ENCODE data around the gene SGF29.
"Not testable (repeated sequence)": the region's sequence is repeated elsewhere in the genome, so short reads cannot be mapped to it uniquely, and the experiment has no call there.

SGF29 gene

DNA sequence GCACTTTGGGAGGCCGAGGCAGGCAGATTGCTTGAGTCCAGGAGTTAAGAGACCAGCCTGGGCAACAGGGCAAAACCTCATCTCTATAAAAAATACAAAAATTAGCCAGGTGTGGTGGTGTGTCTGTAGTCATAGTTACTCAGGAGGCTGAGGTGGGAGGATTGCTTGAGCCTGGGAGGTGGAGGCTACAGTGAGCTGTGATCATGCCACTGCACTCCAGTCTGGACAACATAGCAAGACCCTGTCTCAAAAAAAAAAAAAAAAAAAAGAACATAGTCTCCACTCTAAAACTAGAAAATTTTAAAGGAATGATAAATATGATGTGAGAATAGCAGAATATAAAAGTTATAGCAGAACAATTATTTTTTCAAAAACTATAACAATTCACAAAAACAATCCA, 66.6 kb downstream of the SGF29 start:
- H2BK5ac ChIP-seq (ENCODE audit: low read length); H4K5ac ChIP-seq (ENCODE audit: low read length); H2BK15ac ChIP-seq (replicated peaks; ENCODE audit: low read depth); H3K4ac ChIP-seq (ENCODE audit: low read depth, low read length); H3K4me2 ChIP-seq (ENCODE audit: low read length); H3K4me3 ChIP-seq (ENCODE audit: low read length); H3K4me1 ChIP-seq (ENCODE audit: control insufficient read depth, low read depth, low read length); H2BK120ac ChIP-seq (ENCODE audit: low read depth, low read length); H4K8ac ChIP-seq (ENCODE audit: low read depth, low read length); H2AK5ac ChIP-seq (ENCODE audit: low read length); H3K27ac ChIP-seq (ENCODE audit: low read depth, low read length); H3K18ac ChIP-seq (ENCODE audit: low read length); H3K9ac ChIP-seq (ENCODE audit: low read length); H3K36me3 ChIP-seq (ENCODE audit: control insufficient read depth, insufficient read depth, low read length); H3K79me2 ChIP-seq (ENCODE audit: control insufficient read depth, insufficient read depth, low read length); H3K23ac ChIP-seq (ENCODE audit: low read length); H3K56ac ChIP-seq (ENCODE audit: low read length); H3K27me3 ChIP-seq (ENCODE audit: insufficient read depth, low read length, poor library complexity); H3K79me1 ChIP-seq (ENCODE audit: low read length); DNase-seq: not testable (repeated sequence)
- WGBS (ENCODE audit: extremely low coverage, insufficient coverage, low lambda C conversion rate), result no CpG with 5 or more reads among the region's 1 CpG

DNA sequence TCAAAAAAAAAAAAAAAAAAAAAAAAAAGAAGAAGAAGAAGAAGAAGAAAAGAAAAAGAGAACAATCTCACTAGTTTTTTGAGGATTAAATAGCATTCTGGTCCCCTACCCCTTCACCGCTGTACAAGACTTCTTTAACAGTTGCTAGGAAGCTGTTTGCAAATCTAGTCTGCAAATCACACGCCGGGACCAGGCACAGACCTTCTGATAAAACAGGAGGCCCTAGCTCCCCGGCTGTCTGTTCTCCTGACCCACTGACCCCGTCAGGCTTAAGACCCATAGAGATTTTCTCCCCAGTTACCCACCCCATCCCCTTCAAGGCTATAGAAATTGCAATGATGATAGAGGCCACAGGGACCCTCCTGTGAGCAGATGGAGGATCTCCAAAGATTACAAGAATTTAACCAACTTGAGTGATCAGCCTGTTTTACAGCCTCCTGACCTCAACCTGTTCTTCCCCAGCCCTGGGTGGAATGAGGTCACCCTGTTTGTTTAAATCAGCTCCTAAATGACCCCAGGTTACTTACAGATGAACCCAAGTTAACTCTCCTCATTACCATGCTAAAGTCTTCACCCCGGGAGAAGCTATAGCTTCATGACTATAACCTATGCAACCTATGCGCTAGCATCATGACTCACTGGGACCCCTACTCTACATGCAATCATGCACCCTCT, 67.9 kb downstream of the SGF29 start:
- Histone ChIP-seq H3K36me3 (ENCODE audit: control insufficient read depth, insufficient read depth, low read length) (no peaks in the 10 kb centered on the region), H3K79me1 (ENCODE audit: low read length) (no peaks in the 10 kb centered on the region), H4K5ac (ENCODE audit: low read length) (no peak overlapping the region), H2AK5ac (ENCODE audit: low read length) (no peak overlapping the region), H3K56ac (ENCODE audit: low read length) (no peak overlapping the region), H3K4me1 (ENCODE audit: control insufficient read depth, low read depth, low read length) (no peaks in the 10 kb centered on the region), H2BK15ac (replicated peaks; ENCODE audit: low read depth) (no peak overlapping the region), H3K4me3 (ENCODE audit: low read length) (no peak overlapping the region), H3K27ac (ENCODE audit: low read depth, low read length) (no peak overlapping the region), H3K79me2 (ENCODE audit: control insufficient read depth, insufficient read depth, low read length) (no peaks in the 10 kb centered on the region), H3K4me2 (ENCODE audit: low read length) (no peak overlapping the region), H3K9ac (ENCODE audit: low read length) (no peak overlapping the region), H2BK120ac (ENCODE audit: low read depth, low read length) (no peak overlapping the region), H4K8ac (ENCODE audit: low read depth, low read length) (no peak overlapping the region), H3K27me3 (ENCODE audit: insufficient read depth, low read length, poor library complexity) (no peaks in the 10 kb centered on the region), H3K4ac (ENCODE audit: low read depth, low read length) (no peak overlapping the region), H2BK5ac (ENCODE audit: low read length) (no peak overlapping the region), H3K18ac (ENCODE audit: low read length) (no peak overlapping the region), H3K23ac (ENCODE audit: low read length) (no peak overlapping the region)
- no CpG with 5 or more reads among the region's 7 CpGs for WGBS (ENCODE audit: extremely low coverage, insufficient coverage, low lambda C conversion rate)
- peak; percentile 44 for DNase-seq

DNA sequence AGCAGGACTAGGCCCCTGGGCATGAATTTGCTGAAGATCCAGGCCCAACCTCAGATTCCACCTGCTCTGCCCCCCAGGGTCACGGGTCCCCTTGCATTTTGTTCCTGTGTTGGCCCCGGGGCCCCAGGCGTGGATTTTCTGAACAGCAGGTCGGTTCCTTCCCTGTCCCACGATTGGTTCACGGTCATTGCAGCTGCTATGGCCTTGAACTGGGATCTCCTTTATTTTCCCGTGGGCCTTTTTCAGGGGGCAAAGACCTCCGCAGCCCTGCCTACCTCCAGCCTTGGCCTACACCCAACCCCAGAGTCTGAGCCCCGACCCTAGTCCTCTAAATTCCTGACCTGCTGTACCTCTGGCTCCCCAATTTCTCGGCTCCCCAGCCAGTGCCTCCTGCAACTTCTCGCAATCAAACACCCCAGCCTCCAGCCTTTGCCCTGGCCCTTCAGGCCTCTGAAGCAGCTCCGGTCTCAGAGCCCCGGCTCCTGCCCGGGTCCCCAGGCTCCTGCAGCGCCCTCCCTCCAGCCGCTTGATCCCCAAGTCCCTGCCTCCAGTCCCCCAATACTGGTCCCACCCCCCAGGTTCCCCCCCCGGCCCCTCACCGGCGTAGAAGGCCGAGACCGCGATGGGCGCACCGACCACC, 68.9 kb downstream of the SGF29 start:
- H3K4me2 ChIP-seq (ENCODE audit: low read length); H3K36me3 ChIP-seq (ENCODE audit: control insufficient read depth, insufficient read depth, low read length); H2AK5ac ChIP-seq (ENCODE audit: low read length); H2BK15ac ChIP-seq (replicated peaks; ENCODE audit: low read depth); H3K9ac ChIP-seq (ENCODE audit: low read length); H4K5ac ChIP-seq (ENCODE audit: low read length); H3K79me1 ChIP-seq (ENCODE audit: low read length); H3K56ac ChIP-seq (ENCODE audit: low read length); H2BK5ac ChIP-seq (ENCODE audit: low read length); DNase-seq; H3K79me2 ChIP-seq (ENCODE audit: control insufficient read depth, insufficient read depth, low read length); H3K4me3 ChIP-seq (ENCODE audit: low read length); H3K23ac ChIP-seq (ENCODE audit: low read length); H3K4me1 ChIP-seq (ENCODE audit: control insufficient read depth, low read depth, low read length); H3K27ac ChIP-seq (ENCODE audit: low read depth, low read length); H3K27me3 ChIP-seq (ENCODE audit: insufficient read depth, low read length, poor library complexity); H4K8ac ChIP-seq (ENCODE audit: low read depth, low read length); H3K18ac ChIP-seq (ENCODE audit: low read length); H3K4ac ChIP-seq (ENCODE audit: low read depth, low read length); H2BK120ac ChIP-seq (ENCODE audit: low read depth, low read length): not testable (repeated sequence)
- WGBS (ENCODE audit: extremely low coverage, insufficient coverage, low lambda C conversion rate), result no CpG with 5 or more reads among the region's 24 CpGs

DNA sequence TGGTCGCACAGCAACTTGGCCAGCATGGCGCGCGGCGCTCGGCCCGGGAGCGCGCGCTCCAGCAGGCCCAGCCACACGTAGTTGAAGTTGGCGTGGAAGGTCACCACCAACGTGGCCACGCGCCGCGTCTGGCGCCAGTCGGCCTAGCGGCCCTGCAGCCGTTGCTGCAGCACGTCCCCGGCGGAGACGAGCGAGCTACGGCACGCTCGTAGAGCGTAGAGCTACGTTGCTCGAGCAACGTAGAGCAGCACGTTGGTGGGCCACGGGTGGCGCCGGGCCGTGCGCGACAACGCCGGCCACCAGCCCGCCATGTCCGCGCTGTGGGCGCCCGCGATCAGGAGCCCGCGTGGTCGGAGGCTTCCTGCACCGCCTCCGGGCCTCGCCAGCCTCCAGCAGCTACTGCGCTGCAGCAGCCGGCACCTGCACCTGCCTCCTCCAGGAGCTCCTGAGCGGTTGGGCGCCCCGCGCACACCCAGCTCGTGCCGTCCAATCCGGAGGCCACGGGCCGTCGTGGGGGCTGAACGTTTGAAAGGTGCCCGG, 69.5 kb downstream of the SGF29 start:
- no peak overlapping the region for H3K18ac ChIP-seq (ENCODE audit: low read length)
- WGBS (ENCODE audit: extremely low coverage, insufficient coverage, low lambda C conversion rate), result no CpG with 5 or more reads among the region's 68 CpGs
- H3K79me2 ChIP-seq (ENCODE audit: control insufficient read depth, insufficient read depth, low read length), result no peaks in the 10 kb centered on the region
- H2BK5ac ChIP-seq (ENCODE audit: low read length), result no peak overlapping the region
- no peak overlapping the region for H2BK15ac ChIP-seq (replicated peaks; ENCODE audit: low read depth)
- DNase-seq, result no peak
- H3K9ac ChIP-seq (ENCODE audit: low read length), result no peak overlapping the region
- H3K4ac ChIP-seq (ENCODE audit: low read depth, low read length), result no peak overlapping the region
- H3K4me3 ChIP-seq (ENCODE audit: low read length), result no peak overlapping the region
- no peak overlapping the region for H2AK5ac ChIP-seq (ENCODE audit: low read length)
- H3K27me3 ChIP-seq (ENCODE audit: insufficient read depth, low read length, poor library complexity), result no peaks in the 10 kb centered on the region
- no peak overlapping the region for H4K8ac ChIP-seq (ENCODE audit: low read depth, low read length)
- no peak overlapping the region for H3K4me2 ChIP-seq (ENCODE audit: low read length)
- no peak overlapping the region for H2BK120ac ChIP-seq (ENCODE audit: low read depth, low read length)
- no peak overlapping the region for H3K27ac ChIP-seq (ENCODE audit: low read depth, low read length)
- no peak overlapping the region for H4K5ac ChIP-seq (ENCODE audit: low read length)
- no peaks in the 10 kb centered on the region for H3K79me1 ChIP-seq (ENCODE audit: low read length)
- H3K36me3 ChIP-seq (ENCODE audit: control insufficient read depth, insufficient read depth, low read length), result no peaks in the 10 kb centered on the region
- no peaks in the 10 kb centered on the region for H3K4me1 ChIP-seq (ENCODE audit: control insufficient read depth, low read depth, low read length)
- H3K56ac ChIP-seq (ENCODE audit: low read length), result no peak overlapping the region
- H3K23ac ChIP-seq (ENCODE audit: low read length), result no peak overlapping the region

DNA sequence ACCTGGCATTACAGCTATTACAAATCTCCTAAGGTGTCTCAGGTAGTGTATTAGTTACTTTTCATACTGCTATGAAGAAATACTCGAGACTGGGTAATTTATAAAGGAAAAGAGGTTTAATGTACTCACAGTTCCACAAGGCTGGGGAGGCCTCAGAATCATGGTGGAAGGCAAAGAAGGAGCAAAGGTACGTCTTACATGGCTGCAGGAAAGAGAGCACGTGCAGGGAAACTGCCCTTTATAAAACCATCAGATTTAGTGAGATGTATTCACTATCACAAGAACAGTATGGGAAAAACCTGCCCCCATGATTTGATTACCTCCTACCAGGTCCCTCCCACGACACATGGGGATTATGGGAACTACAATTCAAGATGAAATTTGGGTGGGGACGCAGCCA, 77.2 kb downstream of the SGF29 start:
- not testable (repeated sequence) for H3K4me3 ChIP-seq (ENCODE audit: low read length); H2AK5ac ChIP-seq (ENCODE audit: low read length)
- WGBS (ENCODE audit: extremely low coverage, insufficient coverage, low lambda C conversion rate), result no CpG with 5 or more reads among the region's 5 CpGs

More for the DNA sequence above, 77.2 kb downstream of the SGF29 start:
- not testable (repeated sequence) for H3K4me1 ChIP-seq (ENCODE audit: control insufficient read depth, low read depth, low read length); H3K4me2 ChIP-seq (ENCODE audit: low read length); H3K79me1 ChIP-seq (ENCODE audit: low read length); H3K18ac ChIP-seq (ENCODE audit: low read length); H2BK5ac ChIP-seq (ENCODE audit: low read length); H3K27me3 ChIP-seq (ENCODE audit: insufficient read depth, low read length, poor library complexity); H3K79me2 ChIP-seq (ENCODE audit: control insufficient read depth, insufficient read depth, low read length); H3K9ac ChIP-seq (ENCODE audit: low read length); H4K8ac ChIP-seq (ENCODE audit: low read depth, low read length); H4K5ac ChIP-seq (ENCODE audit: low read length); H3K36me3 ChIP-seq (ENCODE audit: control insufficient read depth, insufficient read depth, low read length); H3K56ac ChIP-seq (ENCODE audit: low read length); H3K23ac ChIP-seq (ENCODE audit: low read length); DNase-seq; H3K27ac ChIP-seq (ENCODE audit: low read depth, low read length); H3K4ac ChIP-seq (ENCODE audit: low read depth, low read length); H2BK15ac ChIP-seq (replicated peaks; ENCODE audit: low read depth); H2BK120ac ChIP-seq (ENCODE audit: low read depth, low read length)
